H9 (cell line): ENCODE results near the gene SUMO2. TPM values are rescaled to one million over a fixed set of nuclear protein-coding genes. Genes with fewer than 3 reads are reported as not detected.

Source experiments
- DNase-seq: peaks from one replicate; pipeline ENCODE4 v3.0.0-alpha.2; 2017
- H2AFZ ChIP-seq: one replicate; pipeline ENCODE4 v1.6.1; 2013; ENCODE audit warnings: mild to moderate bottlenecking, low read length, control low read depth, moderate library complexity
- H2AK5ac ChIP-seq: 2 replicates; pipeline ENCODE4 v1.6.1; 2013; ENCODE audit warnings: low read length, control low read depth, mixed read lengths; ENCODE audit not compliant: insufficient read length
- H2BK120ac ChIP-seq: one replicate; pipeline ENCODE4 v1.6.1; 2013; ENCODE audit warnings: low read depth, mild to moderate bottlenecking, low read length, control low read depth, inconsistent platforms; ENCODE audit not compliant: poor library complexity, severe bottlenecking
- H2BK12ac ChIP-seq: 2 replicates; pipeline ENCODE4 v1.6.1; 2013; ENCODE audit warnings: low read length, control low read depth, mixed read lengths, low read depth; ENCODE audit not compliant: insufficient read length
- H2BK15ac ChIP-seq: 2 replicates; pipeline ENCODE4 v1.6.1; 2013; ENCODE audit warnings: low read depth, low read length, control low read depth
- H2BK20ac ChIP-seq: one replicate; pipeline ENCODE4 v1.6.1; 2013; ENCODE audit warnings: low read depth, mild to moderate bottlenecking, low read length, control low read depth, inconsistent platforms; ENCODE audit not compliant: poor library complexity, severe bottlenecking
- H2BK5ac ChIP-seq: 2 replicates; pipeline ENCODE4 v1.6.1; 2013; ENCODE audit warnings: low read length, control low read depth, mixed read lengths; ENCODE audit not compliant: insufficient read length
- H3K14ac ChIP-seq: 2 replicates; pipeline ENCODE4 v1.6.1; 2013; ENCODE audit warnings: low read length, control low read depth; ENCODE audit not compliant: insufficient read depth
- H3K18ac ChIP-seq: 2 replicates; pipeline ENCODE4 v1.6.1; 2013; ENCODE audit warnings: low read depth, mild to moderate bottlenecking, mixed read lengths, low read length, control low read depth; ENCODE audit not compliant: insufficient read length
- H3K23ac ChIP-seq: 2 replicates; pipeline ENCODE4 v1.6.1; 2013; ENCODE audit warnings: low read length, control low read depth, mixed read lengths, low read depth; ENCODE audit not compliant: insufficient read length
- H3K23me2 ChIP-seq: 2 replicates; pipeline ENCODE4 v1.6.1; 2013; ENCODE audit warnings: low read depth, mild to moderate bottlenecking, mixed read lengths, low read length, control low read depth; ENCODE audit not compliant: insufficient read length, poor library complexity, severe bottlenecking
- H3K27ac ChIP-seq: 2 replicates; pipeline ENCODE4 v1.5.1; 2013; ENCODE audit warnings: low read length, control low read depth, mixed read lengths, low read depth; ENCODE audit not compliant: insufficient read length
- H3K27me3 ChIP-seq: 2 replicates; pipeline ENCODE4 v1.6.1; 2013; ENCODE audit warnings: low read length, control low read depth, inconsistent platforms; ENCODE audit not compliant: insufficient read depth
- H3K4ac ChIP-seq: 2 replicates; pipeline ENCODE4 v1.6.1; 2013; ENCODE audit warnings: low read depth, mild to moderate bottlenecking, control low read depth, inconsistent platforms, low read length, moderate library complexity
- H3K4me1 ChIP-seq: 2 replicates; pipeline ENCODE4 v1.6.1; 2013; ENCODE audit warnings: low read length, control low read depth, inconsistent platforms; ENCODE audit not compliant: insufficient read depth
- H3K4me2 ChIP-seq: 2 replicates; pipeline ENCODE4 v1.6.1; 2013; ENCODE audit warnings: low read length, control low read depth, mixed read lengths; ENCODE audit not compliant: insufficient read length, insufficient read depth
- H3K56ac ChIP-seq: 2 replicates; pipeline ENCODE4 v1.6.1; 2013; ENCODE audit warnings: low read depth, mild to moderate bottlenecking, mixed read lengths, low read length, control low read depth; ENCODE audit not compliant: insufficient read length
- H3K79me1 ChIP-seq: 2 replicates; pipeline ENCODE4 v1.6.1; 2013; ENCODE audit warnings: low read depth, mild to moderate bottlenecking, moderate library complexity, low read length, control low read depth, inconsistent platforms; ENCODE audit not compliant: insufficient read depth, poor library complexity, severe bottlenecking
- H3K79me2 ChIP-seq: 2 replicates; pipeline ENCODE4 v1.6.1; 2013; ENCODE audit warnings: low read length, control low read depth, inconsistent platforms; ENCODE audit not compliant: insufficient read depth
- H3K9ac ChIP-seq: 2 replicates; pipeline ENCODE4 v1.6.1; 2013; ENCODE audit warnings: low read length, control low read depth, mixed read lengths; ENCODE audit not compliant: insufficient read length; ENCODE audit errors: extremely low read depth
- H3K9me3 ChIP-seq: one replicate; pipeline ENCODE4 v1.6.1; 2013; ENCODE audit warnings: low read depth, low read length, inconsistent platforms; ENCODE audit not compliant: control insufficient read depth
- H3T11ph ChIP-seq: one replicate; pipeline ENCODE4 v1.6.1; 2013; ENCODE audit warnings: mild to moderate bottlenecking, low read length, control low read depth, inconsistent platforms
- H4K20me1 ChIP-seq: one replicate; pipeline ENCODE4 v1.6.1; 2013; ENCODE audit not compliant: control insufficient read depth, insufficient read length, insufficient read depth
- H4K5ac ChIP-seq: 2 replicates; pipeline ENCODE4 v1.6.1; 2013; ENCODE audit warnings: low read depth, mild to moderate bottlenecking, mixed read lengths, low read length, control low read depth; ENCODE audit not compliant: insufficient read length
- H4K8ac ChIP-seq: replicated peaks from 2 replicates; pipeline ENCODE4 v1.6.1; 2013; ENCODE audit warnings: low read length, control low read depth, mixed read lengths, low read depth; ENCODE audit not compliant: insufficient read length
- H4K91ac ChIP-seq: 2 replicates; pipeline ENCODE4 v1.6.1; 2013; ENCODE audit warnings: low read depth, mild to moderate bottlenecking, moderate library complexity, mixed read lengths, low read length, control low read depth; ENCODE audit not compliant: insufficient read length
- H3K27ac Mint-ChIP-seq, 3 experiments: 2 replicates in 2 of 3; 3 replicates in 1 of 3; pipeline ENCODE4 v1.8.0; 2020 to 2021; ENCODE audit warnings: mixed read lengths in 3 of 3, mild to moderate bottlenecking in 1 of 3, moderate library complexity in 1 of 3
- H3K27me3 Mint-ChIP-seq: 2 replicates; pipeline ENCODE4 v1.8.0; 2021; ENCODE audit warnings: low read depth, mild to moderate bottlenecking, moderate library complexity, mixed read lengths
- H3K36me3 Mint-ChIP-seq, 3 experiments: 2 replicates in 2 of 3; 3 replicates in 1 of 3; pipeline ENCODE4 v1.8.0; 2020 to 2021; ENCODE audit warnings: low read depth in 3 of 3, mixed read lengths in 3 of 3; ENCODE audit not compliant: insufficient read depth in 1 of 3
- H3K4me1 Mint-ChIP-seq, 2 experiments: 2 replicates each; pipeline ENCODE4 v1.8.0; 2020; ENCODE audit warnings: mixed read lengths in 2 of 2
- H3K4me3 Mint-ChIP-seq, 2 experiments: 2 replicates in 1 of 2; 3 replicates in 1 of 2; pipeline ENCODE4 v1.8.0; 2020 to 2021; ENCODE audit warnings: mild to moderate bottlenecking in 2 of 2, mixed read lengths in 2 of 2, moderate library complexity in 1 of 2
- H3K9me3 Mint-ChIP-seq, 2 experiments: 2 replicates in 1 of 2; 3 replicates in 1 of 2; pipeline ENCODE4 v1.8.0; 2020; ENCODE audit warnings: mild to moderate bottlenecking in 2 of 2, mixed read lengths in 2 of 2, moderate library complexity in 1 of 2
- CTCF ChIP-seq: fragments of 200-600 bp; sonication (generic); conservative IDR thresholded peaks from 3 replicates; pipeline ENCODE4 v1.8.0; 2021; ENCODE audit warnings: antibody characterized with exemption, mild to moderate bottlenecking
- WGBS: extraction: QIAGEN DNeasy Blood & Tissue Kit; methylation state at CpG from one replicate; pipeline ENCODE4 v1.1.7; 2013; ENCODE audit warnings: missing lambda C conversion rate, low lambda C conversion rate, mixed read lengths; ENCODE audit not compliant: insufficient read length; ENCODE audit errors: extremely low coverage; 5-methylcytosine and 5-hydroxymethylcytosine counted together
- total RNA-seq: library from RNA; stranded (reverse); gene quantifications from 2 replicates; pipeline ENCODE4 v1.2.1, GENCODE V29; 2021

SUMO2 gene
- total RNA-seq, 1 experiment from 2014 or later: 813 TPM

DNA sequence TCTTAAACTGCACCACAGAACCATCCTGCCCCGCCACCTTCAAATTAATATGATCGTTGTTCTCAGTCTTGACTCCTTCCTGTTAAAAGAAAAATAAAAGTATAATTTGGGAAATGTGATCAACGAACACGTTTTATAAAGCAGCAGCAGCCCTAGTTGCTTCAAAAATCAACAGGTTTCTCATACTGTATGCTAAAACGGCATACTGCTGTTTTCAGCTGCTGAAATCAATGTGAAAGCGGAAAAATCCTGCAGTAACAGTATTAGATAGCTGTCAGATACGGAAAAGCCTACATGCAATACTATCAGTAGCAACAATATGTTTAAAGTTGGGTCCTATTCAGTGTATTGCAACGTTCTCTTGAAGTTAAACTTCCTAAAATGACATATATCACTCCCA, 1.6 kb downstream of the SUMO2 start:
- no peak for TF ChIP-seq CTCF
- no peak overlapping the region for H2BK12ac ChIP-seq
- peak overlapping the region; percentile 79 for H3K23ac ChIP-seq
- Mint-ChIP-seq H3K36me3 (peaks cover 25 to 53% (median 48%) of the 10 kb centered on the region in 3 experiments), H3K27me3 (no peaks in the 10 kb centered on the region; the same call in 1 of the 2 replicates), H3K4me3 (peak overlapping the region; percentile 88 to 89), H3K4me1 (peaks cover 12 to 29% of the 10 kb centered on the region in 2 experiments), H3K9me3 (no peaks in the 10 kb centered on the region), H3K27ac (peak overlapping the region in 2 of 3 experiments; percentile 65 to 70; a peak in 4 of 7 replicates)
- H3T11ph ChIP-seq: no peak overlapping the region
- peak overlapping the region; percentile 80 for H3K4me2 ChIP-seq
- no CpG with 5 or more reads among the region's 8 CpGs for WGBS
- no peak overlapping the region for H3K4ac ChIP-seq
- peaks cover 10% of the 10 kb centered on the region for H3K79me1 ChIP-seq
- no peak overlapping the region for H2BK20ac ChIP-seq
- no peak overlapping the region for H3K56ac ChIP-seq
- H3K14ac ChIP-seq: no peak overlapping the region
- DNase-seq: no peak
- H3K4me1 ChIP-seq: no peaks in the 10 kb centered on the region
- peak overlapping the region; percentile 95 for H3K9ac ChIP-seq
- H4K5ac ChIP-seq: no peak overlapping the region
- no peak overlapping the region for H3K18ac ChIP-seq
- no peak overlapping the region for H3K27ac ChIP-seq
- H3K9me3 ChIP-seq: no peaks in the 10 kb centered on the region
- H3K79me2 ChIP-seq: peaks cover 41% of the 10 kb centered on the region
- peaks cover 10% of the 10 kb centered on the region for H3K23me2 ChIP-seq
- H2BK120ac ChIP-seq: no peak overlapping the region
- no peak overlapping the region for H4K8ac ChIP-seq
- H2BK15ac ChIP-seq: no peak overlapping the region
- H2AFZ ChIP-seq: no peak overlapping the region
- no peak overlapping the region for H2AK5ac ChIP-seq
- no peak overlapping the region for H4K91ac ChIP-seq
- no peaks in the 10 kb centered on the region for H3K27me3 ChIP-seq
- no peak overlapping the region for H2BK5ac ChIP-seq
- no peaks in the 10 kb centered on the region for H4K20me1 ChIP-seq
